NCI-H2081 (cell line): ENCODE measurements around the gene DPY19L2.
A peak's percentile ranks its signal among the peaks of the same experiment; 100 is the strongest.
"Not testable (repeated sequence)": the region's sequence is repeated elsewhere in the genome, so short reads cannot be mapped to it uniquely, and the experiment has no call there.

Experiments used
- DNase-seq, 2 experiments: peaks; one replicate each; lab custom pipeline; 2025; lab: John Stamatoyannopoulos, UW

Gene DPY19L2

DNA sequence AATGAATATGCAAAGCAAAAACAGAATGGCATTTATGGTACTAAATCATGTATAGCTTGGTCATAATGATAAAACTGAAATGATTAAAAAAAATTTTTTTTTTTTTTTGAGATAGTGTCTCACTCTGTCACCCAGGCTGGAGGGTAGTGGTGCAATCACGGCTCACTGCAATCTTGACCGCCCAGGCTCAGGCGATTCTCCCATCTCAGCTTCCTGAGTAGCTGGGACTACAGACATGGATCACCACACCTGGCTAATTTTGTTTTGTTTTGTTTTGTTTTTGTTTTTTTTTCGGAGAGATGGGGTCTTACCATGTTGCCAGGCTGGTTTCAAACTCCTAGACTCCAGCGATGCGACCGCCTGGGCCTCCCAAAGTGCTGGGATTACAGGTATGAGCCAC, 138.7 kb downstream of the DPY19L2 start:
- DNase-seq = not testable (repeated sequence)

GRCh38 chr12:63525831-63526230, 142.5 kb downstream of the DPY19L2 start:
- DNase-seq = no peak

DNA sequence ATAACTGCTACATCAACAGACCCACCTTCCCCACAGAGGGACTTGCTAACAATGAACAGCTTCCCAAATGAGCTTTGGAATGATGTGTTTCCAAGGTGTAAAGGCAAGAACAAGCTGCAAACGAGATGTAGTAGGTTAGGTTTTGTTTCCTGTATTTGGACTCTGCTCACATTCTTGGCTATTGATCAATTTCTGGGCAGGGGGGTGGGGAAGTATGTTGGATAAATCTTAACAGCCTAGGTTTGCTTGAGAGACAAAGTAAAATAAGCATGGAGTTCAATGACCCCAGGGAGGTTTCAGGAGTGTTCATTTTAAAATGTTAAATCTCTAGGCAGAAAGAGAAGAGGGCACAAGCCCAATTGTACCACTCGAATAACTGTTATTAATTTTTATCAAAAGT, 146.6 kb downstream of the DPY19L2 start:
- peak in 1 of 2 experiments; percentile 45 for DNase-seq
